ENCODE measurements around the gene PLET1.

The PLET1 gene

DNA sequence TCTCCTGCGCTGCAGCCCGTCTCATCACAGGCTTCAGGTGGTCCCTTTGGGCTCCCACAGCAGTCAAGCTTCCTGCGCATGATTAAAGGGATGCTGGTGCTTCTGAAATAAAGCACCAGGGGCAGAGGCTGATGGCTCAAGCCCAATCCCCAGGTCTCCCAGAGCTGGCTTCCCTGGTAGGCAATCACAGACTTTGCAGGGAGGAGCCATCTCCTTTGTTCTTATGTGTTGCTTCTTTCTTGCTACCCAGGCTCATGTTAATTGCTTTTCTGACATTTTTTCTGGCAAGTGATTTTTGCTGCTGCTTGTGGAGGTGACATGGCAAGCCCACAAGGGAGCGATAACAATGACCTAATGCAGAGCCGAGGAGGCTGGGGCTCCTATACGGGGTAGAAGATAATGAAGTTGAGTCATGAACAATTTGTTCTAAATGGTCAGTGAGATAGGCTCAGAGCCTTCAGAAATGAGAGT, 25.2 kb upstream of the PLET1 start:
- DNase-seq (ENCODE audit: low read depth in 3 of 3, low spot score in 1 of 3), result no peak

DNA sequence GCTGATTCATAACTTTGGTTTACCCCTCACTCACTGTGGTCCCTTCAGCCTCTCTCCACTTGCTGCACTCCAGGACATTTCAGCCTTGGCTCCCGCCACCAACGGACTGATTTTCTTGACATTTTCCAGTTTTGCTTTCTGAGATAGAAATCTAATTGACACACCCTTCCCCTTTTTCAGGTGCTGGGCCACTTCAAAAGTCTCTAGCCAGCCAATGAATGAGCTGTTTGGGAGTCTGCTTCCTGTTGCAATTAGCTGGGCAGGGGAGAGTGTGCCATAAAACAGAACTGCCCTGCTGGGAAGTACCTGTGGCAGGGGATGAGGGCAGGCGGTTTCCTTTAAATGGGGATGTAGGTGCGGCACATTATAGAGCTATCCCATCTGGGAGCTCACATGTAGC, 21.1 kb upstream of the PLET1 start:
- DNase-seq (ENCODE audit: low read depth in 3 of 3, low spot score in 1 of 3), result no peak

GRCh38 chr11:112280268-112281126, 19.8 kb upstream of the PLET1 start:
- peak; percentile 10 to 38 (median 31) for DNase-seq (ENCODE audit: low read depth in 3 of 3, low spot score in 1 of 3)

DNA sequence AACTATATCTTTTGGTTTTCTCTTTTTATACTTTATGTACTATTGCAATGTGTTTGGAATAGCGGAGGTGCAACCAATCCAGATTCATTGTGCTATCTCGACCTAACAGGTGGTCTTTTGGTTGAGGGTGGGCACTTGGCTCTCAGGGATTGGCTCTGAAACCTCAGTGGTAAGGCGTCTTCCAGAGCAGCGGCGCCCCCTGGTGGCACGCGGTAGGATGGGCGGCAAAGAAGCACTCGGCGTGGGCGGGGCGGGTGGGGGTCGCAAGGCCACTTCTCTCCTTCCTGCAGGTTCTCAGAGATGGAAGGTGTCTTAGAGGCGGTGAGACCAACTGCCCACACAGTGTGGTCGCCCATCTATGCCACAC, 19.2 kb upstream of the PLET1 start:
- peak; percentile 35 to 78 (median 46) for DNase-seq (ENCODE audit: low read depth in 3 of 3, low spot score in 1 of 3)

- DNase-seq (ENCODE audit: low read depth in 3 of 3, low spot score in 1 of 3), result no peak
Observed at GRCh38 chr11:112278803-112279202, 18.1 kb upstream of the PLET1 start.

- no peak for DNase-seq (ENCODE audit: low read depth in 3 of 3, low spot score in 1 of 3)
Observed at GRCh38 chr11:112277941-112278340, 17.3 kb upstream of the PLET1 start.

- DNase-seq (ENCODE audit: low read depth in 3 of 3, low spot score in 1 of 3), result no peak
Observed at GRCh38 chr11:112277029-112277428, 16.4 kb upstream of the PLET1 start.

- no peak for DNase-seq (ENCODE audit: low read depth in 3 of 3, low spot score in 1 of 3)
Observed at GRCh38 chr11:112274007-112274783, 13.5 kb upstream of the PLET1 start.

- no peak for DNase-seq (ENCODE audit: low read depth in 3 of 3, low spot score in 1 of 3)
Observed at GRCh38 chr11:112273066-112273465, 12.4 kb upstream of the PLET1 start.

DNA sequence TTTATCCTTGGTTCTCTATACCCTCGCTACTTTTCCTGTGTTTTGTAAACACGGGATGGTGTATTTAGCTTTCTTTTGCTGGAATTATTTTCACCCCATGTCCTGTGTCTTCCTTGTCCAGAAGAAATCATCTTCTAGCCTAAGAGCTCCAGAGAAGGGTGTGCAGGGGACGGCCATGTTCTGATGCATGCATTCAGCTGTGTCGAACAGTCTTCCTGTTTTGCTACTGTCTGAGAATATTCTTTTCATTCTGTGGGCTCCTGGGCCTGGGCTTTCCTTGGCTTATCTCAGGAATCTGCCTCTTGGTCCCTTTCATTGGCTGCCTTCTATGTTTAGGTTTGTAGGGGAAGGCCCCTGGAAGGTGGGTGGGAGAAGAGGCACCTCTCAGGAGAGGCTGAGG, 10.6 kb upstream of the PLET1 start:
- DNase-seq (ENCODE audit: low read depth in 3 of 3, low spot score in 1 of 3), result no peak

- DNase-seq (ENCODE audit: low read depth in 3 of 3, low spot score in 1 of 3), result no peak
Observed at GRCh38 chr11:112270551-112271180, 10.0 kb upstream of the PLET1 start.

GRCh38 chr11:112269139-112269538, 8.5 kb upstream of the PLET1 start:
- no peak for DNase-seq (ENCODE audit: low read depth in 3 of 3, low spot score in 1 of 3)

DNA sequence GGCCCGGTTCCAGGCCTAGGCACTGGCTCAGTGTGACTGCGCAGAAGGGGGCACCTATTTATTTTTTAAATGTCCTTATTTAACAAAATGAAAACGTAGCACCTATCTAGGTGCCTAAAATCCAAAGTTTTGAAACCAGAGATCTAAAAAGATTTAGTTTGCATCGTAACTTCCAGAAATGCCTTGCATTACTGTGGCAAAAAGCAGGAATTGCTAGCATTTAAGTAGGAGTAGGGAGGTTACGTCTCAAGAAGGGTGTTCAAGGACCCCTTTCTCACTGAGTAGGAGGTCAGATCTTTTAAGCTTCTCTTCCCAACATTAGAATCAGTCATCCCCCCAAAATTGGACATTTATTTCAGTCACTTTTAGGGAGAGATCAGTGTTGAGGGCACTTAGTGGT, 7.7 kb upstream of the PLET1 start:
- no peak for DNase-seq (ENCODE audit: low read depth in 3 of 3, low spot score in 1 of 3)

DNA sequence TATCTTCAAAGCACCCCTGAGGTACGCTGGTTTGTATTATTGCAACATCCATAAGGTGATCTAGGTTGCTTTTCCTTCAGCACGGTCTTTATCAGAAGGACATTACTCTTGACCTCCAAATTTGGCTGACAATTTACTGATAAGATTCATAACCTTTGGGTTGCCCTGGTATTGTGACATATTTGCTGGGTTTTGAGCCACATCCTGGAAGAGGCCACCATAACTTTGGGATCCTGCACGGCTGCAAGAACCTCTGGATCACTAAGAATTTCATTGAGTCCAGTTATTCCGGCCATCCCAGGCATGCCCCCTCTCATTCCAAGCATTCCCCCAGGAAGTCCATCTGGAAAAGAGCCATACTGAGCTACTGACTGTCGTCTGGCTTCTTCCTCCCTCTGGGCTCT, 6.5 kb upstream of the PLET1 start:
- DNase-seq (ENCODE audit: low read depth in 3 of 3, low spot score in 1 of 3), result no peak

DNA sequence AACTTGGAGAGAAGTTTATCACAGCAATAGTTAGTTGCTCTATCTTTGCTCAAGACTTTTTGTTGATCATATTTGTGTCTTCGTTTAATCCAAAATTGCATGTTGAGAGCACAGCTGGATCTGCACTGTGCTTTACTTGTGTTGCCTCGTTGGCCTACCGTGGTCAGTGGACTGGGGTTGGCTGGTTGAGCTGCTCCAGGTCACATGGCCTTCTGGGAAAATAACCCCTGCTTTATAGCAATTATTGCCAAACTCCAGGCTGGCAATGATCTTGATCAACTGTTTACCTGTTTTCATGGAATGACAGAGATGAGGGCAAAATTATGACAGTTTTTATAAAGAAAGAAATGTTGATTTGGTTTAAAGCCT, 5.7 kb upstream of the PLET1 start:
- no peak for DNase-seq (ENCODE audit: low read depth in 3 of 3, low spot score in 1 of 3)

GRCh38 chr11:112265659-112266409, 5.2 kb upstream of the PLET1 start:
- no peak for DNase-seq (ENCODE audit: low read depth in 3 of 3, low spot score in 1 of 3)

DNA sequence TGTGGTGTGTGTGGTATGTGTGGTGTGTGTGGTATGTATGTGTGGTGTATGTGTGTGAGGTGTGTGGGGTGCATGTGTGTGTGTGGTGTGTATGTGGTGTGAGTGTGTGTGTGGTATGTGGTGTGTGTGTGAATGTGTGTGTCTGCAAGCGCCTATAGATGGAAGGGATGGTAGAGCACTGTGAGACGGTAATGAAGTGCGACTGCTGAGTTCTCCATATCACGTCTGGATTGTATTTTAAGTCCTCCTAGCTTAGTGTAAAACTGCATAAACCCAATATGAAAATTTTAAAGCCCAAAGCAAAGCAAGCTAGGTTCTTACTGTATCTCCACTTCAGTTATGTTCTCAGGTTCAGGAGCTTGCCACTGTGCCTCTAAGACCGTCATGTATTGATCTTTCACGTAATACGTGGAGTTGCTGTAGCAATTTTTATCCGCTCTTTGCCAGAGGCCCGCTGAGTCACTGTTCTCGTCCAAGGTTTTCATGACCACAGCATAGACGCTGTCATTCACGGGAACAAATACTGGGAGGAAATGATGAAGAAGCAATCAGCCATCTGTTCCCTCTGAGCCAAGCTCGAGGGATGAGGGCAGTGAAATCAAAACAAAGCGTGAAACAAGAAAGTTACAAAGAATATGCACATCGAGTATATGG, 5.5 kb downstream of the PLET1 start:
- no peak for DNase-seq (ENCODE audit: low read depth in 3 of 3, low spot score in 1 of 3)

GRCh38 chr11:112253605-112254242, 6.9 kb downstream of the PLET1 start:
- no peak for DNase-seq (ENCODE audit: low read depth in 3 of 3, low spot score in 1 of 3)

DNA sequence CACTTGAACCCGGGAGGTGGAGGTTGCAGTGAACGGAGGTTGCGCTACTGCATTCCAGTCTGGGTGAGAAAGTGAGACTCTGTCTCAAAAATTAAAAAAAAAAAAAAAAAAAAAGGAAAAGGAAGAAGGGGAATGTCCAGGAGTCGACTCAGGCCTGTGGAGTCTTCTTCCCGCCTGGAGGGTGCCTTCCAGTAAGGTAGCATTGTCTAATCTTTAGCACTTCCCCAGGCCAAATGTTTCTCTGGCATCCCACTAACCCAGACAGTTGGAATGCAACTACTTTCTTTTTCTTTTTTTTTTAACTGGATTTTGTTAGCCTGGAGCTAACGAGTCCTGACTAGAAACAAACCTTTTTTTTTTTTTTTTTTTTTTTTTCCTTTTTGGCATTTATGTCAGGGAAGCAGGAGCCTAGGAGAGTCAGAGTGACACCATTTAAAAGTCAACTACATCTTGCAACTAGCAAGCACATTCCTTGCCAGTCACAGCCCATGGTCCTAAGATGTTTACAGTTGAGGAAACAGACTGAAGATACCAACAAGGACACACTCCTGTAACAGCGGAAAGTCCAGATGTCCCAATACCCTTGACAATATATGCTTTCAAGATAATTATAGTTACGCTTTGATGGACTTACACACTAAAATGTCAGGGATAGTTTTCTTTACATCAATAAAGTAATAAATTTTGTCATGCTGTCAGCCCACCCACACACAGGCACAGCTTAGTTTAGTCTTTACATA, 10.6 kb downstream of the PLET1 start:
- no peak for DNase-seq (ENCODE audit: low read depth in 3 of 3, low spot score in 1 of 3)

DNA sequence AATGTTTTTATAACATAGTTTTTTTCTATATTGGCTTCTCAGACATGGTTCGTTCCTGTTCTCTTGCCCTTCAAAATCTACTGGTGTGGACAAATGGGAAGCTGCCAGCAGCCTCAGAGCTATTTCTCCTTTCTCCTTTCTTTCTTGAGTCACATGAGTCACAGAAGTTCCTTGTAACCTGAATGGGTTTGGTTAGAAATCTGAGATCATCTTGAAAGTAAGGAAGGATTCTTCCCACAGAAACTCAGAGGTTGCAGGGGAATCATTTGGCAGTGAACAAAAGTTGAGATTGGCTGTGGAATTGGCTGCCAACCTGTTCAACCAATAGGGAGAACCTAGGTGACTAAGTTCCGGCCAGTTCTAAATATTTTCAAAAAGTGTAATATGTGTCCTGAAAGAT, 12.5 kb downstream of the PLET1 start:
- no peak for DNase-seq (ENCODE audit: low read depth in 3 of 3, low spot score in 1 of 3)

Measured in stimulated activated CD4-positive, alpha-beta T cell treated with anti-CD3 and anti-CD28 coated beads, TNF-alpha, amount 100 ng/mL, for 1 hour (primary cell).